SK-N-MC (cell line): Measurements from ENCODE around the gene CD81.

ENCODE experiments used
- EZH2 ChIP-seq: fragments of 200-600 bp; sonication (generic); IDR thresholded peaks from one replicate; pipeline ENCODE4 v1.6.1; 2017; ENCODE audit warnings: antibody characterized with exemption
- FOXP2 ChIP-seq: optimal IDR thresholded peaks from 2 replicates; pipeline ENCODE3; 2011; ENCODE audit warnings: mild to moderate bottlenecking, moderate library complexity; ENCODE audit not compliant: insufficient read depth; ENCODE audit errors: extremely low read length, control extremely low read depth
- POLR2AphosphoS5 ChIP-seq: IDR thresholded peaks from 2 replicates; pipeline ENCODE4 v1.6.1; 2012; ENCODE audit warnings: mild to moderate bottlenecking, low read depth, low read length, borderline replicate concordance

GRCh38 chr11:2406451-2406850, 29.3 kb downstream of the CD81 start:
- TF ChIP-seq EZH2 (no peak), POLR2AphosphoS5 (no peak), FOXP2 (no peak)
